SK-N-DZ (cell line): ENCODE measurements around the gene ARHGEF18.
A peak's percentile ranks its signal among the peaks of the same experiment; 100 is the strongest.

Experiments
- DNase-seq: peaks from one replicate; pipeline ENCODE4 v3.0.0-alpha.2; 2015; ENCODE audit warnings: low spot score

The ARHGEF18 gene

DNA sequence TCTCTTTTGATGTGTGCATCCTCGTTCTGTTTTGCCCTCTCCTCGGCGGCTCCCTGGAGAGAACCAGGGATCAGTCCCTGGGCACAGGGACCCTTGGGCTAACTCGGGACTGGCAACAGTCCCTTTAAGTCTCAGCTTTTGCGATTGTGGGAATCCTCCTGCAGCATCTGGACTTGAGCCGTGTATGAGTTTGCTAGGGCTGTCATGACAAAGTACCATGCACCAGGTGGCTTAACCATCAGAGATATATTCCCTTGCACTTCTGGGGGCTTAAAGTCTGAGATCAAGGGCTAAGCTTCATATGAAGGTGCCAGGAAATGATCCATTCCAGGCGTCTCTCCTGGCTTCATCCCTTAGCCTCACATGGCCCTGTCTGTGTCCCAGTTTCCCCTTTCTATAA lies 34.5 kb downstream of the ARHGEF18 start:
- no peak for DNase-seq

DNA sequence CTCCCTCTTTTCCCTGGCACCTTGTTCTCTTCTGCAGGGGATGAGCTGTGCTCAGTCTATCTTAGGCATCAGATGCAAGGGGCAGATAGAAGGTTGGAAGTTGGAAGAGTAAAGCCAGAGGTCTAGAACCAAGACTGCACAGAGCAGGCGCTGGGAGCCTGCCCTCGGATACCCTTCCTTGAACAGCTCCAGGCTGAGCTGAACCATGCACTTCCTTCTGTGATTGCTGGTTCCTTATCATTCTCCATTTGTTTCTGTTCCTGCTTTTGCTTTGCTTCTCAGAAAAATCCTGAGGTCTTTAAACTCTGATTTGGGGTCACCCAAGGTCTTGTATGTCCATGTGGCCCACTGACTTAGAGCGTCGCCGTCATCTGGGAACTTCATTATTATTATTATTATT lies 36.3 kb downstream of the ARHGEF18 start:
- no peak for DNase-seq

DNA sequence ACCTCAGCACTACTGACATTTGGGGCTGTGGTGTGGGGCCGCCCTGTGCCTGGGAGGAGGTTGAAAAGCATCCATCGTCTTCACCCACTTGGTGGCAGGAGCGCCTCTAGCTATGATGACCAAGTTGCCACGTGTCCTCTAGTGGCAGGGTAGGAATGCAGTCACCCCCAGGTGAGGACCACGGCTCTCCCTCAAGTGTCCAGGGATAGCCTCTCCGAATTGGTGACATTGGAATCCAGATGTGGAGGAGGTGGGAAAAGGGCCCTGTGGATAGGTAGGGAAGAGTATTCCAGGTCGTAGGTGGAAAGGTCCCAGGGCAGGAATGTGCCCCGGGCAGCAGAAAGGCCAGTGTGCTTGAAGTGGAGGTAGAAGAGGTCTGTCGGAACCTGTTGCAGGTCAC lies 37.6 kb downstream of the ARHGEF18 start:
- DNase-seq, result no peak

DNA sequence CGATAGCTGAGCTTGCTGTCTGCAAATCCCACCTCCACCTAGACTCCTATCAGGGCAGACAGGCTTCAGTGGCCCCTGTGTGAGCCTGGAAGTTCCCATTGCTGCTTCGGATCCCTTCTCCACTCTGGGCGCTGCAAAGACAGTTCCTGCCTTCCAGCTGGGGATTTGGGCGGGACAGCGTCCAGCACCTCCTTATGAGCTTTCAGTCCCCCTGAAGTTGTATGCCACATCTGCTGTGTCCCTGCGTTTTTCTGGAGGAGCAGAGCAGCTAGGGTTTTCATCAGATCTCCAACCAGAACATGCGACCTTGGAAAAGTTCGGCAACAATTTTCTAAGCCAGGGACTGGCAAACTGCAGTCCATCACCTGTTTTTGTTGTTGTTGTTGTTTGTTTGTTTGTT lies 38.0 kb downstream of the ARHGEF18 start:
- DNase-seq, result no peak

DNA sequence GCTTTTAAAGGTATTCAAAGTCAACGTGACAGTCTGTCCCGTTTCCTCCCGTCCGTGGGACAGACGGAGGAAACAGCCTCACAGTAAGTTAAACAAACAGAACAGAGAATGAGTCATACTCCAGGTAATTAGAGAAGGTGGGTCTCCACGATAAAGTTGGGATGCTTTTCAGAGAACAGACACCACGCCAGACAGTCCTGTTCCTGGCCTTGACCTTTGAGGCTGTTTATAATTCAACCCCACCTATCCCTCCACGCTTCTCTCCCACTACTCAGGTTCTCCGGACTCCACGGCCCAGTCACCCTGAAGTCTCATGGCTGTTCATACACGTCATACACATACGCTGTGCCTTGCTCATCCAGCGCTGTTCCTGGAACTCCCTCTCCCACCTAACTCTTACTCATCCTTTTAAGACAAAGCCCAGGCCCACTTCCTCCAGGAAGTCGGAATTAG lies 42.5 kb downstream of the ARHGEF18 start:
- no peak for DNase-seq

DNA sequence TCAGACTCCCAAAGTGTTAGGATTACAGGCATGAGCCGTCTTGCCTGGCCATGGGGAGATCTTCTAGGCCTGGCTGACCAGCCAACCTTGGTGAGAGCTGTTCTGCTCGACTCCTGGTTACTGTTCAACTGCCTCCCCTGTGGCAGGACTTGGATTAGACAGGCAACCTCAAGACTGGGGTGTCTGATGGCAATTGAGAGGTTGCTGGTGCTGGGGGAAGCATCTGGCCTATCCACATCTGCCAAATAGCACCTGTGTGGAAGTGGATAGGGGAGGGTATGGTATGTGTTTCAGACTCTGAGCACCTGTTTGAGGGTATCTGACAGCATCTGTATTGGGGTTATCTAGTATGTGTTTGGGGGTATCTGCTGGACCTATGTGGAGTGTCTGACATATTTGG lies 44.7 kb downstream of the ARHGEF18 start:
- DNase-seq, result no peak

DNA sequence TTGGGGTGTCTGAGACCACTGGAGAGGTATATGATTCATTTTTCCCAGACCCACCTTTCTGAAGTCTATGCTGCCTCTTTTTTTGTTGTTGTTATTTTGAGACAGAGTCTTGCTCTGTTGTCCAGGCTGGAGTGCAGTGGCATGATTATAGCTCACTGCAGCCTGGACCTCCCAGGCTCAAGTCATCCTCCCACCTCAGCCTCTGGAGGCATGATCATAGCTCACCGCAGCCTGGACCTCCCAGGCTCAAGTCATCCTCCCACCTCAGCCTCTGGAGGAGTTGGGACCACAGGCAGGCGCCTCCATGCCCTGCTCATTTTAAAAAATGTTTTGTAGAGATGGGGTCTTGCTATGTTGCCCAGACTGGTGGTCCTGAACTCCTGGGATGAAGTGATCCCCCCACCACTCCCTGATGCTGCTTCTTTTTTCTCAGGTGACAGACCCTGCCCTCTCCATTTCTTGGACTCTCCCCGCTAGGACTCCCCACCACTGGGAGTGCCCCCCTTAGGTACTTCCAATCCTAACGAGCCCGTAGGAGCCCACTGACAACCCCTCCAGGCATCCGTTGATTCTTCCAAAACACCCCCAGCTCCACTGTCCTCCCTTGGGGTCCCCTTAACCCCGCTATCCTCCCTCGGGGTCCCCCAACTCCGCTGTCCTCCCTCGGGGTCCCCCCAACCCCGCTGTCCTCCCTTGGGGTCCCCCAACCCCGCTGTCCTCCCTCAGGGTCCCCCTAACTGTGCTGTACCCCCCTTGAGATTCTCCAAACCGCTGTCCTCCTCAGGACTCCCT lies 45.4 kb downstream of the ARHGEF18 start:
- no peak for DNase-seq

DNA sequence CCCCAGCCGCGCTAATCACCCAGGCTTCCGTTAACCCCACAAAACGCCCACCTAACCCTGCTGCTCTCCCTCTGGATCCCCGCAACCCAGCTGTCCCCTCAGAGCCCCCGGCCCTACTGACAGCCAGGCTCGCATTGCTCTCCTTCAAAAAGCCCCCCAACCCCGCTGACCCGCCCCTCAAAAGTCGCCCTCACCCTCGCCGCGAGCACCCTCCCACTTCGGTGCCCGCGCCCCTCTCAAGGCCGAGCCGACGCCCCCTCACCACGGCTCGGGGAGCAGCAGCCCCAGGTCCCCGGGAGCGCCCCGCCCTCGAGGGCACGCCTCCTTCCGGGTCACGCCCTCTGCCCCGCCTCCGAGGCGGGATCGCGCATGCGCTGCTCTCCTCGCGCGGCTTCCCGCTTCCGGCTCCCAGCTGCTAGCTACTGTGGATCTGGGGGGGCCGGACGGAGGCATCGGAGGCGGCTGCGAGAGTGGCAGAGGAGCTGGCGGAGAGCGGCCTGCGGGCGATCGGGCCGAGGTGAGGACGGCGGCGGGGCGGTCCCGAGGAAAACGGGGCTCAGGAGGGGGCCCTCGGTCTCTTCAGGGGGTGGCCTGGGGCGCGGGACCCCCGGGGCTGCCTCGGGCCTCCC lies 46.1 kb downstream of the ARHGEF18 start:
- DNase-seq, result peak; percentile 77

DNA sequence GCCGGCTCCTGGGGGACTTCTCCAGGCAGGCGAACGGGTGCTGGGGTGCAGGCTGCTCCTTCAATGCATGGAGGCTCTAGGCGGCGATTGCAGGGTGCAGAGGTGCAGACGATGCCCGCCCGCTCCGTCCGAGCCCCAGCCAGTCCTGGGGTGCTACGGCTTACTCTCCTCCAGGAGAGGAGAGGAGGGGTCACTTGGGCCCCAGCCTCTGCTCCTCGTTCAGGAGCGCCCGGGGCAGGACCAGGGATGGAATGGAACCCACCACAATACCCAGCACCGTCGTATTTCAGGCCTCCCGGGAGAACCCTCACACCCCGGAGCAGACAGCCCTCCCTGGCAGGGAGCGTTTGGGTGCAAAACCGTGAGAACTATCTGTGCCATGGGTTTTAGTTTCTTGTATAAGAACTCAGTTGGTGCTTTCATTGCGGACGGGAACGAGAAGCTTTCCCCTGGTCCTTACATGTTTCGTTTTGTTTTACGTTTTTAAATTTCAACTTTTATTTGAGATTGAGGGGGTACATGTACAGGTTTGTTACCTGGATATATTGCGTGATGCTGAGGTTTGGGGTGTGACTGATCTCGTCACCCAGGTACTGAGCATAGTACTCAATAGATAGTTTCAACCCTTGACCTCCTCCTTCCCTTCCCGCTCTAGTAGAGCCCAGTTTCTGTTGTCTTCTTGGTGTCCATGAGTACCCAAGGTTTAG lies 46.8 kb downstream of the ARHGEF18 start:
- DNase-seq, result no peak

DNA sequence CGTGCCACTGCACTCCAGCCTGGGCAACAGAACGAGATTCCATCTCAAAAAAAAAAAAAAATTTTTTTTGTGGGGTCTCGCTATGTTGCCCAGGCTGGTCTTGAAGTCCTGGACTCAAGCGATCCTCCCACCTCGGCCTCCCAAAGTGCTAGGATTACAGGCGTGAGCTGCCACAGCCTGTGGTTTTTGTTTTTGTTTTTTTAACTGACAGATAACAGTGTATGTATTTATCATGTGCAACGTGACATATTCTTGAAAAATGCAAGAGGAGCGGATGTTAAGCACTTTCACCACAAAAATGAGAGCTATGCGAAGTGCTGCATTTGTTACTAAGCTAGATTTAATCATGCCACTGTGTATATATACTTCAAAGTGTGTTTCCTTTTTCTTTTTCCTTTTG lies 49.0 kb downstream of the ARHGEF18 start:
- DNase-seq, result no peak
